Kidney epithelial cell (primary cell): Measurements from ENCODE around the gene EML5. TPM values are rescaled to one million over a fixed set of nuclear protein-coding genes. Genes with fewer than 3 reads are reported as not detected.

Source experiments
- DNase-seq: peaks from one replicate; pipeline ENCODE4 v3.0.0-alpha.2; 2010; ENCODE audit warnings: low read depth
- H3K27me3 ChIP-seq: 2 replicates; pipeline ENCODE4 v1.6.0; 2011; ENCODE audit warnings: low read length; ENCODE audit not compliant: control insufficient read depth, insufficient read depth
- H3K36me3 ChIP-seq: 2 replicates; pipeline ENCODE4 v1.5.1; 2011; ENCODE audit warnings: low read length; ENCODE audit not compliant: control insufficient read depth, insufficient read depth
- H3K4me3 ChIP-seq: 2 replicates; pipeline ENCODE4 v1.5.1; 2011; ENCODE audit warnings: low read depth, mild to moderate bottlenecking, control low read depth, low read length
- total RNA-seq: library from RNA; depleted of rRNA; stranded (reverse); fragments of >200 nt; gene quantifications from 2 replicates; pipeline ENCODE4 v1.2.3, GENCODE V29; 2015
- TF ChIP-seq, protein P1 (sequence below): IDR thresholded peaks from 2 replicates; pipeline ENCODE4 v1.5.1; 2011; ENCODE audit warnings: mild to moderate bottlenecking, moderate library complexity, low read length, control low read depth, inconsistent platforms; ENCODE audit not compliant: insufficient read depth, poor library complexity, severe bottlenecking

The EML5 gene
- total RNA-seq, 1 donor from 2014 or later: 0.79 TPM

GRCh38 chr14:88628033-88628432, 164.7 kb downstream of the EML5 start:
- DNase-seq: no peak
- H3K36me3 ChIP-seq: no peaks in the 10 kb centered on the region
- no peak overlapping the region for H3K4me3 ChIP-seq
- H3K27me3 ChIP-seq: no peaks in the 10 kb centered on the region
- TF ChIP-seq, protein P1, sequence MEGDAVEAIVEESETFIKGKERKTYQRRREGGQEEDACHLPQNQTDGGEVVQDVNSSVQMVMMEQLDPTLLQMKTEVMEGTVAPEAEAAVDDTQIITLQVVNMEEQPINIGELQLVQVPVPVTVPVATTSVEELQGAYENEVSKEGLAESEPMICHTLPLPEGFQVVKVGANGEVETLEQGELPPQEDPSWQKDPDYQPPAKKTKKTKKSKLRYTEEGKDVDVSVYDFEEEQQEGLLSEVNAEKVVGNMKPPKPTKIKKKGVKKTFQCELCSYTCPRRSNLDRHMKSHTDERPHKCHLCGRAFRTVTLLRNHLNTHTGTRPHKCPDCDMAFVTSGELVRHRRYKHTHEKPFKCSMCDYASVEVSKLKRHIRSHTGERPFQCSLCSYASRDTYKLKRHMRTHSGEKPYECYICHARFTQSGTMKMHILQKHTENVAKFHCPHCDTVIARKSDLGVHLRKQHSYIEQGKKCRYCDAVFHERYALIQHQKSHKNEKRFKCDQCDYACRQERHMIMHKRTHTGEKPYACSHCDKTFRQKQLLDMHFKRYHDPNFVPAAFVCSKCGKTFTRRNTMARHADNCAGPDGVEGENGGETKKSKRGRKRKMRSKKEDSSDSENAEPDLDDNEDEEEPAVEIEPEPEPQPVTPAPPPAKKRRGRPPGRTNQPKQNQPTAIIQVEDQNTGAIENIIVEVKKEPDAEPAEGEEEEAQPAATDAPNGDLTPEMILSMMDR: no peak

DNA sequence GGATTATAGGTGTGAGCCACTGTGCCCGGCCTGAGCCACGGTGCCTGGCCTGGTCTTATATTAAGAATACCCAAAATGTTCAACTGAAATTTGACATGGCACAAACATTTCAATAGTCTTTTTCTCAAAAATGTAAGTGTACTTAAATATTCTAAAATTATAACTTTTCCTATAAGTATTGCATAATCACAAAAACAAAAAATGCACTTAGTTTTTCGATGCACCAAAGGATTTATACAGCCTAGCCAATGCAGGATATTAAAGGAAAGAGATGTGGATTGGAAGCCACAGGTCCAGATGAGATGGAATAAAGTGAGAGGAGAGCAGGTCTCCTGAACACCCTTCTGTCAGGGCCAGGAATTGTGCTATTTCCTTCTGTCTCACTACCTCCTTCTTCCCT, 167.1 kb downstream of the EML5 start:
- no peaks in the 10 kb centered on the region for H3K36me3 ChIP-seq
- no peak for DNase-seq
- H3K27me3 ChIP-seq: no peaks in the 10 kb centered on the region
- TF ChIP-seq, protein P1: no peak
- H3K4me3 ChIP-seq: no peak overlapping the region

DNA sequence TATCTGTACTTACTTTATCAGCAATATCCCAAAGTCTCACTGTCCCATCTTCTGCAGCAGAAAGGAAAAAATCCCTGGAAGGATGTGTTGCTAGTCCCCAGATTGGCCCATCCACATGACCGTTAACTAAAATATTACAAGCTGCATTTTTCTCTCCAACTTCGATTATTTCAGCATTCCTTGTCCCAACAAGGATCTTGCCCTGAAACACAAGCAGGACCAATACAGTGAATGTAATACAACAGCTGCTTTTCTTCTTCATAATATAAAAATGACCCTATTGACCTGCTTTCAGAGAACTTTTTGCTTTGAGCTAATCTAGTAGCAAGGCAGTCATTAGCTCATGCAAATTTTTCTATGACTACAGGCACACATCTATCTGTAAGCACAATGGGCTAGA, 171.7 kb downstream of the EML5 start:
- DNase-seq: no peak
- H3K27me3 ChIP-seq: no peaks in the 10 kb centered on the region
- H3K4me3 ChIP-seq: no peak overlapping the region
- no peaks in the 10 kb centered on the region for H3K36me3 ChIP-seq
- TF ChIP-seq, protein P1: no peak

- no peak for DNase-seq
- no peaks in the 10 kb centered on the region for H3K36me3 ChIP-seq
- H3K4me3 ChIP-seq: no peak overlapping the region
- TF ChIP-seq, protein P1: no peak
- H3K27me3 ChIP-seq: no peaks in the 10 kb centered on the region
Measured at GRCh38 chr14:88618476-88618875, 174.3 kb downstream of the EML5 start.

DNA sequence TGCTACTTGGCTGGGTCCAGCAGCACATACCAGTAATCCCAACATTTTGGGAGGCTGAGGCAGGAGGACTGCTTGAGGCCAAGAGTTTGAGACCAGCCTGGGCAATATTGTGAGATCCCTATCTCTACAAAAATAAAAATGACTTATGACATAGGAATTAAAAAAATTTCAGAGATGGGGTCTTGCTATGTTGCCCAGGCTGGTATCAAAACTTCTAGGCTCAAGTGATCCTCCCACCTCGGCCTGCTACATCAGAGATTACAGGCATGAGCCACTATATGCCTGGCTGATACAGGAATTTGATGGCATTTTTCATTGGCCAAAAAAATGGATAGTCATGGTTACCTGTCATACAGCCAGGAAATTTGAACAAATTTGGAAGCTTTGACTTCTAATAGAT, 175.3 kb downstream of the EML5 start:
- H3K4me3 ChIP-seq: no peak overlapping the region
- no peak for DNase-seq
- TF ChIP-seq, protein P1: no peak

DNA sequence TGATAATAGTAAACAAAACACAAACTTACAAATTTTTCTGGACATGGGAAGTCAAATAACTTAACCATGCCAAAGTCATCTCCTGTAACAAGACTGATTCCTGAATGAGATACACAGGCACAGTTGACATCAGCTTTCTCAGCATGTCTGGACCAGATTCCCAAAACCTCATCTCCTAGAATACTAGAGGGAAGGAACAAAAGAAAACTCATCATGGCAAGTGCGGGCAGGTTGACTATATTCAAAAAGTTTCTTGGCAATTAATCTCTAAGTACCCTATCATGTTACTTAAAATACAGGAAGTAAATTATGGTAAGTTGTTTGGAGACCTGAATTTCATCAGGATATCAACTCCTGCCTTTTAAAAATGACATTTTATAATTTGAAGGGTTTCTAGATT, 176.1 kb downstream of the EML5 start:
- H3K4me3 ChIP-seq: no peak overlapping the region
- no peaks in the 10 kb centered on the region for H3K27me3 ChIP-seq
- no peaks in the 10 kb centered on the region for H3K36me3 ChIP-seq
- no peak for DNase-seq
- TF ChIP-seq, protein P1: no peak

More for the DNA sequence above, 175.3 kb downstream of the EML5 start:
- Histone ChIP-seq H3K36me3 (no peaks in the 10 kb centered on the region), H3K27me3 (no peaks in the 10 kb centered on the region)
